ENCODE results near the gene CPNE4. TPM values are rescaled to one million over a fixed set of nuclear protein-coding genes. Genes with fewer than 3 reads are reported as not detected.
A peak's percentile ranks its signal among the peaks of the same experiment; 100 is the strongest.

CPNE4 gene
- not detected in 2 replicates for total RNA-seq (2014; rRNA removed; shearing (Covaris generic); ENCODE audit: low replicate concordance)

- H3K9me2 ChIP-seq (replicated peaks; ENCODE audit: insufficient read depth, low read length) = no peaks in the 10 kb centered on the region
- DNase-seq = peak; percentile 93
- H3K4me2 ChIP-seq (ENCODE audit: low read depth, low read length, poor library complexity, severe bottlenecking) = no peak within 1 kb of the TSS
- no peaks in the 10 kb centered on the region for H3K9me3 ChIP-seq (ENCODE audit: low read length)
- no peaks in the 10 kb centered on the region for H3K27me3 ChIP-seq (ENCODE audit: low read length)
- no peaks in the 10 kb centered on the region for H3K36me3 ChIP-seq (ENCODE audit: insufficient read depth, low read length)
- H4K20me1 ChIP-seq (ENCODE audit: insufficient read depth, low read depth, low read length) = no peaks in the 10 kb centered on the region; the same call in 1 of the 2 replicates
- no peak within 1 kb of the TSS for H3K27ac ChIP-seq (ENCODE audit: low read length)
- no peak within 1 kb of the TSS for H2AFZ ChIP-seq (ENCODE audit: low read length)
- H3K4me1 ChIP-seq (ENCODE audit: low read length) = no peaks in the 10 kb centered on the region
- no peak within 1 kb of the TSS for H3K9ac ChIP-seq (ENCODE audit: low read length)
- no peaks in the 10 kb centered on the region for H3K79me2 ChIP-seq (ENCODE audit: low read length)
- H3K4me3 ChIP-seq (ENCODE audit: low read length) = no peak within 1 kb of the TSS
These were observed at the start of gene CPNE4 for GRCh38 chr3:132034486-132035464. CPNE4 (minus strand) TSS chr3:132035014.

- Histone ChIP-seq H3K9me2 (replicated peaks; ENCODE audit: insufficient read depth, low read length) (no peaks in the 10 kb centered on the region), H2AFZ (ENCODE audit: low read length) (no peak overlapping the region), H4K20me1 (ENCODE audit: insufficient read depth, low read depth, low read length) (no peaks in the 10 kb centered on the region), H3K9me3 (ENCODE audit: low read length) (no peaks in the 10 kb centered on the region), H3K9ac (ENCODE audit: low read length) (no peak overlapping the region), H3K4me3 (ENCODE audit: low read length) (no peak overlapping the region), H3K4me1 (ENCODE audit: low read length) (no peaks in the 10 kb centered on the region), H3K27ac (ENCODE audit: low read length) (no peak overlapping the region), H3K27me3 (ENCODE audit: low read length) (no peaks in the 10 kb centered on the region), H3K4me2 (ENCODE audit: low read depth, low read length, poor library complexity, severe bottlenecking) (no peak overlapping the region), H3K36me3 (ENCODE audit: insufficient read depth, low read length) (no peaks in the 10 kb centered on the region), H3K79me2 (ENCODE audit: low read length) (no peaks in the 10 kb centered on the region)
- no peak for DNase-seq
These were observed 48.9 kb upstream of the CPNE4 start for GRCh38 chr3:132083583-132084279.

GRCh38 chr3:132083159-132083558 is 48.3 kb upstream of the CPNE4 start:
- H3K27ac ChIP-seq (ENCODE audit: low read length) = no peak overlapping the region

GRCh38 chr3:132079147-132079546 is 44.3 kb upstream of the CPNE4 start:
- no peaks in the 10 kb centered on the region for H3K79me2 ChIP-seq (ENCODE audit: low read length)
- no peaks in the 10 kb centered on the region for H3K36me3 ChIP-seq (ENCODE audit: insufficient read depth, low read length)
- no peaks in the 10 kb centered on the region for H3K4me1 ChIP-seq (ENCODE audit: low read length)
- H3K27ac ChIP-seq (ENCODE audit: low read length) = no peak overlapping the region
- H2AFZ ChIP-seq (ENCODE audit: low read length) = no peak overlapping the region
- no peak overlapping the region for H3K4me2 ChIP-seq (ENCODE audit: low read depth, low read length, poor library complexity, severe bottlenecking)
- no peak overlapping the region for H3K9ac ChIP-seq (ENCODE audit: low read length)
- H3K27me3 ChIP-seq (ENCODE audit: low read length) = no peaks in the 10 kb centered on the region
- no peaks in the 10 kb centered on the region for H3K9me3 ChIP-seq (ENCODE audit: low read length)
- DNase-seq = no peak
- no peaks in the 10 kb centered on the region for H3K9me2 ChIP-seq (replicated peaks; ENCODE audit: insufficient read depth, low read length)
- H3K4me3 ChIP-seq (ENCODE audit: low read length) = no peak overlapping the region
- H4K20me1 ChIP-seq (ENCODE audit: insufficient read depth, low read depth, low read length) = no peaks in the 10 kb centered on the region

More at GRCh38 chr3:132083159-132083558, 48.3 kb upstream of the CPNE4 start:
- Histone ChIP-seq H3K36me3 (ENCODE audit: insufficient read depth, low read length) (no peaks in the 10 kb centered on the region), H4K20me1 (ENCODE audit: insufficient read depth, low read depth, low read length) (no peaks in the 10 kb centered on the region), H3K9ac (ENCODE audit: low read length) (no peak overlapping the region), H3K4me2 (ENCODE audit: low read depth, low read length, poor library complexity, severe bottlenecking) (no peak overlapping the region), H3K9me3 (ENCODE audit: low read length) (no peaks in the 10 kb centered on the region), H2AFZ (ENCODE audit: low read length) (no peak overlapping the region), H3K9me2 (replicated peaks; ENCODE audit: insufficient read depth, low read length) (no peaks in the 10 kb centered on the region), H3K4me1 (ENCODE audit: low read length) (no peaks in the 10 kb centered on the region), H3K27me3 (ENCODE audit: low read length) (no peaks in the 10 kb centered on the region), H3K4me3 (ENCODE audit: low read length) (no peak overlapping the region), H3K79me2 (ENCODE audit: low read length) (no peaks in the 10 kb centered on the region)
- no peak for DNase-seq

GRCh38 chr3:132073771-132074170 is 39.0 kb upstream of the CPNE4 start:
- Histone ChIP-seq H3K9me2 (replicated peaks; ENCODE audit: insufficient read depth, low read length) (no peaks in the 10 kb centered on the region), H3K9me3 (ENCODE audit: low read length) (no peaks in the 10 kb centered on the region), H2AFZ (ENCODE audit: low read length) (no peak overlapping the region), H3K4me1 (ENCODE audit: low read length) (no peaks in the 10 kb centered on the region), H3K4me3 (ENCODE audit: low read length) (no peak overlapping the region), H3K27ac (ENCODE audit: low read length) (no peak overlapping the region), H3K79me2 (ENCODE audit: low read length) (no peaks in the 10 kb centered on the region), H4K20me1 (ENCODE audit: insufficient read depth, low read depth, low read length) (no peaks in the 10 kb centered on the region), H3K36me3 (ENCODE audit: insufficient read depth, low read length) (no peaks in the 10 kb centered on the region), H3K4me2 (ENCODE audit: low read depth, low read length, poor library complexity, severe bottlenecking) (no peak overlapping the region), H3K27me3 (ENCODE audit: low read length) (no peaks in the 10 kb centered on the region), H3K9ac (ENCODE audit: low read length) (no peak overlapping the region)
- no peak for DNase-seq

DNA sequence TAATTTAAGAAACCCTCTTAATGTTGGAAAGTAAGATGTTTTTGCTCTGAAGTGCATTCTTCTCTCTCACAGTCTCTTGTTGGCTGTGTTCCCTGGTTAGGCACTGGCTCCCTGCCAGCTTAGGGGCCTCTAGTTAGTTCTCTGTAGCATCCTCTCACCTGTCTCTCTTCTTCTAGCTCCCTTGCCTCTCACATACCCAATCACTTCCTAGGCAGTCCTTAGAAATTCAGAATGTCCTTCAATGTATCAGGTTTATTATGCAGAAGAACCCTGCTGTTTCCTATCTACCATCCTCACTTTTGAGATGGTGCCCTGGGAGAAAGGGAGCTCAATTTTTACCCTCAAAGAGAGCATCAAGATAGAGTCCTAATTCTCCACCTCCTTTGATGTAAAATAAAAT is 36.2 kb upstream of the CPNE4 start:
- Histone ChIP-seq H3K79me2 (ENCODE audit: low read length) (no peaks in the 10 kb centered on the region), H3K9me3 (ENCODE audit: low read length) (no peaks in the 10 kb centered on the region), H3K4me2 (ENCODE audit: low read depth, low read length, poor library complexity, severe bottlenecking) (no peak overlapping the region), H3K27ac (ENCODE audit: low read length) (no peak overlapping the region), H4K20me1 (ENCODE audit: insufficient read depth, low read depth, low read length) (no peaks in the 10 kb centered on the region), H3K4me3 (ENCODE audit: low read length) (no peak overlapping the region), H3K9me2 (replicated peaks; ENCODE audit: insufficient read depth, low read length) (no peaks in the 10 kb centered on the region), H3K27me3 (ENCODE audit: low read length) (no peaks in the 10 kb centered on the region), H3K36me3 (ENCODE audit: insufficient read depth, low read length) (no peaks in the 10 kb centered on the region), H2AFZ (ENCODE audit: low read length) (no peak overlapping the region), H3K4me1 (ENCODE audit: low read length) (no peaks in the 10 kb centered on the region), H3K9ac (ENCODE audit: low read length) (no peak overlapping the region)
- no peak for DNase-seq

DNA sequence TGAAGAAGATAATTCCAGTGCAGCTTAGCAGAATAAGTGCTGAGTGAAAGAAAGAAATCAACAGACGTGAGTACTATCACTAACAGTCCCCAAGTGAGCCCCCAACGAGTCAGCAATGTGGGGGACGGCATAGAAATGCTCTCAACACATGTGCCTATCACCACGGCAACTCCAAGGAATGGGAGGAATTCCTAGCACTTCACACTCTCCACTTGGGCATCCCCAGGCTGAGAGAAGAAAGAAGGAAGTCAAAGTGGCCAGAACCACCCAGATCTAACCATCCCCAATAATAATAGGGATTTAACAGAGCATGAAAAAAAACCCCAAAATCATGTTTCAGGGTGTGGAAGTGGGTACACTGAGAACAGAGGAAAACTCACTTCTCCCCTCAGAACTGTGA is 29.3 kb upstream of the CPNE4 start:
- Histone ChIP-seq H3K4me2 (ENCODE audit: low read depth, low read length, poor library complexity, severe bottlenecking) (no peak overlapping the region), H3K9me3 (ENCODE audit: low read length) (no peaks in the 10 kb centered on the region), H3K9me2 (replicated peaks; ENCODE audit: insufficient read depth, low read length) (no peaks in the 10 kb centered on the region)

GRCh38 chr3:132062535-132062934 is 27.7 kb upstream of the CPNE4 start:
- Histone ChIP-seq H3K79me2 (ENCODE audit: low read length) (no peaks in the 10 kb centered on the region), H3K9me2 (replicated peaks; ENCODE audit: insufficient read depth, low read length) (no peaks in the 10 kb centered on the region), H3K4me1 (ENCODE audit: low read length) (no peaks in the 10 kb centered on the region), H2AFZ (ENCODE audit: low read length) (no peak overlapping the region), H3K9ac (ENCODE audit: low read length) (no peak overlapping the region), H3K27me3 (ENCODE audit: low read length) (no peaks in the 10 kb centered on the region), H4K20me1 (ENCODE audit: insufficient read depth, low read depth, low read length) (no peaks in the 10 kb centered on the region), H3K27ac (ENCODE audit: low read length) (no peak overlapping the region), H3K4me2 (ENCODE audit: low read depth, low read length, poor library complexity, severe bottlenecking) (no peak overlapping the region), H3K36me3 (ENCODE audit: insufficient read depth, low read length) (no peaks in the 10 kb centered on the region), H3K9me3 (ENCODE audit: low read length) (no peaks in the 10 kb centered on the region), H3K4me3 (ENCODE audit: low read length) (no peak overlapping the region)
- DNase-seq = no peak

More for the DNA sequence above, 29.3 kb upstream of the CPNE4 start:
- no peaks in the 10 kb centered on the region for H3K36me3 ChIP-seq (ENCODE audit: insufficient read depth, low read length)
- H4K20me1 ChIP-seq (ENCODE audit: insufficient read depth, low read depth, low read length) = no peaks in the 10 kb centered on the region
- no peaks in the 10 kb centered on the region for H3K79me2 ChIP-seq (ENCODE audit: low read length)
- H3K27ac ChIP-seq (ENCODE audit: low read length) = no peak overlapping the region
- no peak overlapping the region for H3K9ac ChIP-seq (ENCODE audit: low read length)
- no peak for DNase-seq
- H3K4me3 ChIP-seq (ENCODE audit: low read length) = no peak overlapping the region
- no peaks in the 10 kb centered on the region for H3K27me3 ChIP-seq (ENCODE audit: low read length)
- H3K4me1 ChIP-seq (ENCODE audit: low read length) = no peaks in the 10 kb centered on the region
- H2AFZ ChIP-seq (ENCODE audit: low read length) = no peak overlapping the region
